Esophagus squamous epithelium (tissue), 4 donors: ENCODE results near the gene FRYL.

Experiments
- CTCF ChIP-seq, 6 experiments: fragments of 450-650 bp in 4 of 6; fragments of 200-600 bp in 2 of 6; sonication (generic) in 2 of 6; IDR thresholded peaks; one replicate each; pipeline ENCODE4 v1.5.1; 2016 to 2019; ENCODE audit warnings: antibody characterized with exemption in 6 of 6, mild to moderate bottlenecking in 4 of 6, moderate library complexity in 4 of 6
- POLR2A ChIP-seq, 4 donors: fragments of 450-650 bp; IDR thresholded peaks; one replicate each; pipeline ENCODE4 v1.6.1; 2017; ENCODE audit warnings: antibody characterized with exemption in 4 of 4, mild to moderate bottlenecking in 4 of 4, moderate library complexity in 3 of 4

- no peak for TF ChIP-seq POLR2A (IDR thresholded peaks at IDR 0.05)
- TF ChIP-seq CTCF (IDR thresholded peaks at IDR 0.05) = no peak
Measured at GRCh38 chr4:48629458-48629857, 150.6 kb downstream of the FRYL start.
